Measurements from ENCODE around the gene FAM53A.

DNA sequence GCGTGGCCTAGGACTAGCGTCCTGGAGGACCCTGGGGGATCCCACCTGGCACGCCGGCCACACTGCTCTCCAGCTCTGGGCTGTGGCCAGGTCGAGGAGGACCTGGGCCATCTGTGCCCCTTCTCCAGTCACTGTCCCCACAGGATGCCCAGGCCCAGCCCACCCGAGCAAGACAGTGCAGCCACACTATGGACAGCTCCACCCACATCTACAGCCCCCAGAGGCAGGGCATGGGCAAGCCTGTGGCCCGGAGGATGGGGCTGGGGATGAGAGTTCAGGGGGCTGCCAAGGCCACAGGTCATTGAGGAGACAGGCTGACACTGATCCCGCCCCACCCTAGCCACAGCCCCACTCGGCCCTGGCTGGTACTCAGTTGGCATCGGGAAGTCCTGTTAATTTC is 30.3 kb downstream of the FAM53A start:
- TF ChIP-seq, protein P1, sequence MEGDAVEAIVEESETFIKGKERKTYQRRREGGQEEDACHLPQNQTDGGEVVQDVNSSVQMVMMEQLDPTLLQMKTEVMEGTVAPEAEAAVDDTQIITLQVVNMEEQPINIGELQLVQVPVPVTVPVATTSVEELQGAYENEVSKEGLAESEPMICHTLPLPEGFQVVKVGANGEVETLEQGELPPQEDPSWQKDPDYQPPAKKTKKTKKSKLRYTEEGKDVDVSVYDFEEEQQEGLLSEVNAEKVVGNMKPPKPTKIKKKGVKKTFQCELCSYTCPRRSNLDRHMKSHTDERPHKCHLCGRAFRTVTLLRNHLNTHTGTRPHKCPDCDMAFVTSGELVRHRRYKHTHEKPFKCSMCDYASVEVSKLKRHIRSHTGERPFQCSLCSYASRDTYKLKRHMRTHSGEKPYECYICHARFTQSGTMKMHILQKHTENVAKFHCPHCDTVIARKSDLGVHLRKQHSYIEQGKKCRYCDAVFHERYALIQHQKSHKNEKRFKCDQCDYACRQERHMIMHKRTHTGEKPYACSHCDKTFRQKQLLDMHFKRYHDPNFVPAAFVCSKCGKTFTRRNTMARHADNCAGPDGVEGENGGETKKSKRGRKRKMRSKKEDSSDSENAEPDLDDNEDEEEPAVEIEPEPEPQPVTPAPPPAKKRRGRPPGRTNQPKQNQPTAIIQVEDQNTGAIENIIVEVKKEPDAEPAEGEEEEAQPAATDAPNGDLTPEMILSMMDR (conservative IDR thresholded peaks at IDR 0.05), result no peak
- no peak for TF ChIP-seq ZFX (IDR thresholded peaks at IDR 0.05)
